ENCODE data around the gene RAI14.
"Not testable (repeated sequence)": the region's sequence is repeated elsewhere in the genome, so short reads cannot be mapped to it uniquely, and the experiment has no call there.

The RAI14 gene

DNA sequence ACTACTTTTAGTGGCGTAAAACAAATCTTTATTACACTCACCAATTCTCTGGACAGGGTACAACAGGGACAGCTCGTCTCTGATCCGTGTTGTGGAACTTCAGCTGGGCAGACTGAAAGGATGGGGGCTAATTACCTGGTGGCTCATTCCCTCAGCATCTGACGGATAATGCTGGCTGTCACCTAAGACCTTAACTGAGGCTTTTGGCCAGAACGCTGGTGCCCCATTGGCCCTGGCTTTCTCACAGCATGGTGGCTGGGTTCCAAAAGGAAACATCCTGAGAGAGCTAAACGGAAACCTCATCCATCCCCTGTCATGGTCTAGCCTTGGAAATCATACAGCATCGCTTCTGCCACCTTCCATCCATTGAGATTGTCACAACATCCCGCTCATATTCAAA lies 62.9 kb downstream of the RAI14 start:
- H3K27ac ChIP-seq (ENCODE audit: low read length), result no peak overlapping the region
- peaks cover 32% of the 10 kb centered on the region for H3K4me1 ChIP-seq (ENCODE audit: control insufficient read depth, low read depth, low read length)
- no peaks in the 10 kb centered on the region for H3K36me3 ChIP-seq (ENCODE audit: control insufficient read depth, low read depth, low read length)
- no peak overlapping the region for H3K4me3 ChIP-seq (ENCODE audit: low read length)
- H3K9me3 ChIP-seq (ENCODE audit: control insufficient read depth, low read depth, low read length), result no peaks in the 10 kb centered on the region
- no peaks in the 10 kb centered on the region for H3K27me3 ChIP-seq (ENCODE audit: control insufficient read depth, insufficient read depth, low read length)
- H3K9ac ChIP-seq (ENCODE audit: low read length), result no peak overlapping the region

DNA sequence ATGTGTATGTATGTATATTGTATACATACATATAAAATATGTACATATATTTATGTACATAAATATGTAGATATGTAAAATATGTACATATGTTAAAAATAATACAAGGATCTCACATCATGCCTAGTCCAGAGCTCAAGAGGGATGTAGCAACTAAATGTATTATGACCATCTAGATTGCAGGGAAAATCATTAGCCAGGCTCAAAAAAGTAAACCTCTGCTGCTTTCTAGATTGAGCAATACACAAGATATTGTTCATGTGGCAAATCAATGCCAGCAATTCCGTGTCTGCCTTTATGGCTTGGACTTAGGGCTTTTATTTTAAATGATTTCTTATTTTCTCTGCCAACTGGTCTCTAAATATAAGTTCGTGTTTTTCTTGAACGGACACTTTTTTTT lies 65.2 kb downstream of the RAI14 start:
- Histone ChIP-seq H3K9ac (ENCODE audit: low read length) (no peak overlapping the region), H3K27me3 (ENCODE audit: control insufficient read depth, insufficient read depth, low read length) (no peaks in the 10 kb centered on the region), H3K27ac (ENCODE audit: low read length) (no peak overlapping the region), H3K4me1 (ENCODE audit: control insufficient read depth, low read depth, low read length) (peaks cover 32% of the 10 kb centered on the region), H3K36me3 (ENCODE audit: control insufficient read depth, low read depth, low read length) (no peaks in the 10 kb centered on the region), H3K9me3 (ENCODE audit: control insufficient read depth, low read depth, low read length) (no peaks in the 10 kb centered on the region), H3K4me3 (ENCODE audit: low read length) (no peak overlapping the region)

DNA sequence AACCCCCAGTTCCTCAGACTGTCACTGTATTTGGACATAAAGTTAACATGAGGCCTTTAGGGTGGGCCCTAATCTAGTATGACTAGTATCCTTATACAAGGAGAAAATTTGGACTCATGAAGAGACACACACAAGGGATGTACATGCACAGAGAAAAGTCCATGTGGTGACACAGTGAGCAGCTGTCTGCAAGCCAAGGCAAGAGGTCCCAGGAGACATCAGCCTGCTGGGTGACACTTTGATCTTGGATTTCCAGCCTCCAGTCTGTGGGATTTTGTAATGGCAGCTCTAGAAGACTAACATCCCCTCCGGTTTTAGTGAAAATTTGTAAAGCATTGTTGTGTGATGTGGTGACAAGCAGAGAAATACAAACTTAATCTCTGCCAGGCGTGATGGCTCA lies 66.1 kb downstream of the RAI14 start:
- Histone ChIP-seq H3K4me1 (ENCODE audit: control insufficient read depth, low read depth, low read length) (peaks cover 25% of the 10 kb centered on the region), H3K4me3 (ENCODE audit: low read length) (no peak overlapping the region), H3K27me3 (ENCODE audit: control insufficient read depth, insufficient read depth, low read length) (no peaks in the 10 kb centered on the region), H3K9ac (ENCODE audit: low read length) (no peak overlapping the region), H3K9me3 (ENCODE audit: control insufficient read depth, low read depth, low read length) (peaks cover 5% of the 10 kb centered on the region), H3K27ac (ENCODE audit: low read length) (no peak overlapping the region), H3K36me3 (ENCODE audit: control insufficient read depth, low read depth, low read length) (no peaks in the 10 kb centered on the region)

DNA sequence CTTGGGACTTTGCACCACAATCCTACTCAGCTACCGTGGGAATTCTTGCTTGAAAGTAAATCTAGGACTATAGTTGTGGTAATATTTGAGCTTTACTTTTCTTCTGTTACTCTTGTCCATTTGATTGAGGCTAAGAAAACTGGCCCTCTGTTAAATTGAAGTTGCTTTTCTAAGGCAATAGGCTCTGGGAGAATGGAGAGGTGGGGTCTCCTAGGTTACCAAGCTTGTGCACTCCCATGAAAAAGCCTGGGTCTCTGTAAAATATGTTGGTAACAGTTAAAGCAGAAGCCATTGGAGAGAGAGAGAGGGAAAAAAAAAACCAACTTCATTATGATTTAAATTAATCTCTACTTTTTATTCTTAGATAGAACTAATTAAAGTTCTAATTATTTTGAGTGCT lies 68.6 kb downstream of the RAI14 start:
- peaks cover 13% of the 10 kb centered on the region for H3K9me3 ChIP-seq (ENCODE audit: control insufficient read depth, low read depth, low read length)
- H3K27me3 ChIP-seq (ENCODE audit: control insufficient read depth, insufficient read depth, low read length), result no peaks in the 10 kb centered on the region
- no peak overlapping the region for H3K27ac ChIP-seq (ENCODE audit: low read length)
- H3K36me3 ChIP-seq (ENCODE audit: control insufficient read depth, low read depth, low read length), result no peaks in the 10 kb centered on the region
- H3K4me1 ChIP-seq (ENCODE audit: control insufficient read depth, low read depth, low read length), result no peaks in the 10 kb centered on the region
- H3K4me3 ChIP-seq (ENCODE audit: low read length), result no peak overlapping the region
- no peak overlapping the region for H3K9ac ChIP-seq (ENCODE audit: low read length)

DNA sequence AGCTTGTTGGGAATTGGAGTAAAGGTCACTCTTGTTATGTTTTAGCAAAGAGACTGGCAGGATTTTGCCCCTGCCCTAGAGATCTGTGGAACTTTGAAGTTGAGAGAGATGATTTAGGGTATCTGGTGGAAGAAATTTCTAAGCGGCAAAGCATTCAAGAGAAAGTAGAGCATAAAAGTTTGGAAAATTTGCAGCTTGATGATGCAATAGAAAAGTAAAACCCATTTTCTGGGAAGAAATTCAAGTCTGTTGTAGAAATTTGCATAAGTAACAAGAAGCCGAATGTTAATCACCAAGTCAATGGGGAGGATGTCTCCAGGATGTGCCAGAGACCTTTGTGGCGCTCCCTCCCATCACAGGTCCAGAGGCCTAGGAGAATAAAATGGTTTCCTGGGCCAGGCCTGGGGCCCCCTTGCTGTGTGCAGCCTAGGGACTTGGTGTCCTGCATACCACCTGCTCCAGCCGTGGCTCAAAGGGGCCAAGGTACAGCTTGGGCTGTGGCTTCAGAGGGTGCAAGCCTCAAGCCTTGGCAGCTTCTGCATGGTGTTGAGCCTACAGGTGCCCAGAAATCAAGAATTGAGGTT lies 71.1 kb downstream of the RAI14 start:
- peaks cover 13% of the 10 kb centered on the region for H3K9me3 ChIP-seq (ENCODE audit: control insufficient read depth, low read depth, low read length)
- H3K4me3 ChIP-seq (ENCODE audit: low read length); H3K36me3 ChIP-seq (ENCODE audit: control insufficient read depth, low read depth, low read length): not testable (repeated sequence)

DNA sequence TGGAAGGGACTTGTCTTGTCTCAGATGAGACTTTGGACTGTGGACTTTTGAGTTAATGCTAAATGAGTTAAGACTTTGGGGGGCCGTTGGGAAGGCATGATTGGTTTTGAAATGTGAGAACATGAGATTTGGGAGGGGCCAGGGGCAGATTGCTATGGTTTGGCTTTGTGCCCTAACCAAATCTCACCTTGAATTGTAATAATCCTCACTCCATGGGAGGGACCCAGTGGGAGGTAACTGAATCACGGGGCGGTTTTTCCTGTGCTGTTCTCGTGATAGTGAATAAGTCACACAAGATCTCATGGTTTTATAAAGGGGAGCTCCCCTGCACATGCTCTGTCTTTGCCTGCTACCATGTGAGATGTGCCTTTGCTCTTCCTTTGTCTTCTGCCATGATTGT lies 72.1 kb downstream of the RAI14 start:
- Histone ChIP-seq H3K4me1 (ENCODE audit: control insufficient read depth, low read depth, low read length) (peaks cover 8% of the 10 kb centered on the region), H3K9me3 (ENCODE audit: control insufficient read depth, low read depth, low read length) (peaks cover 13% of the 10 kb centered on the region), H3K4me3 (ENCODE audit: low read length) (no peak overlapping the region), H3K27ac (ENCODE audit: low read length) (no peak overlapping the region), H3K36me3 (ENCODE audit: control insufficient read depth, low read depth, low read length) (no peaks in the 10 kb centered on the region), H3K27me3 (ENCODE audit: control insufficient read depth, insufficient read depth, low read length) (no peaks in the 10 kb centered on the region), H3K9ac (ENCODE audit: low read length) (no peak overlapping the region)

More for the DNA sequence above, 71.1 kb downstream of the RAI14 start:
- H3K27me3 ChIP-seq (ENCODE audit: control insufficient read depth, insufficient read depth, low read length); H3K9ac ChIP-seq (ENCODE audit: low read length); H3K27ac ChIP-seq (ENCODE audit: low read length); H3K4me1 ChIP-seq (ENCODE audit: control insufficient read depth, low read depth, low read length): not testable (repeated sequence)

DNA sequence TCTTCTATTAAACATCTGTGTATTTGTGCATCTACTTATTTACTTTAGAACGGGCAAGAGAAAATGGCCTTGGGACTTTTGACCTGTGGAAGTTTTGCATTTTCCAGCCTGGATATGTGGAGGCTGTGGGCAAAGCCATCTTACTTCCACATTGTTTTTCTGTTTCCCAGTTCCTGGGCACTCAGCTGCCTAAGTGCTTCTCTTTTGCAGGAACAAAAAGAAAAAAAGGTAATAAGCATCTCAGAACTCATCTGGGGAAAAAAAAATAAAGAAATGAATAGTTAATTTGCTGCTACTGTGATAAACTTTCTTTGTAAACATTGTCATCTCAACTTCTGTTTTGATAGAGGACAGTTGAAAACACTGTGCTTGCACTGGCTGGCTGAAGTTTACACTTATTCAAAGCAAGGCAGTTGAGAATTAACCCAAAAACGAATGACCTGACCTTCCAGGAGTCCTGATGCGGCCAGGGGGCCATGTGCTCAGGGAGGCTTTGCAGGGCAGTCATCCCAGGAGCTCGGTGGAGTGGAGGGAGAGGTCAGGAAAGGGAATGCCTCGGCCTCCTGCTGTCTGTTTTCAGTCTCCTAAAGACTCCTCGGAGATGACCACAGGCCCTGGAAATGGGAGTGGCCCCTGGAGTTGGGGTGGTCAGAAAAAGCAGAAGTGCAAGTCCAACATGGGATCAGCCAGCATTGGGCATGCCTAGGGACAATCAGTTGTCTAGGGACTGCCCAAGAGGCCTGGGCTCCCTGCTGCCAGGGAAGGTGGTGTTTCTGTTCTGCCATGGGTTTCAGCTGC lies 75.5 kb downstream of the RAI14 start:
- Histone ChIP-seq H3K36me3 (ENCODE audit: control insufficient read depth, low read depth, low read length) (no peaks in the 10 kb centered on the region), H3K27ac (ENCODE audit: low read length) (no peak overlapping the region), H3K9ac (ENCODE audit: low read length) (no peak overlapping the region), H3K27me3 (ENCODE audit: control insufficient read depth, insufficient read depth, low read length) (no peaks in the 10 kb centered on the region), H3K4me3 (ENCODE audit: low read length) (no peak overlapping the region), H3K4me1 (ENCODE audit: control insufficient read depth, low read depth, low read length) (peaks cover 23% of the 10 kb centered on the region), H3K9me3 (ENCODE audit: control insufficient read depth, low read depth, low read length) (peaks cover 10% of the 10 kb centered on the region)

DNA sequence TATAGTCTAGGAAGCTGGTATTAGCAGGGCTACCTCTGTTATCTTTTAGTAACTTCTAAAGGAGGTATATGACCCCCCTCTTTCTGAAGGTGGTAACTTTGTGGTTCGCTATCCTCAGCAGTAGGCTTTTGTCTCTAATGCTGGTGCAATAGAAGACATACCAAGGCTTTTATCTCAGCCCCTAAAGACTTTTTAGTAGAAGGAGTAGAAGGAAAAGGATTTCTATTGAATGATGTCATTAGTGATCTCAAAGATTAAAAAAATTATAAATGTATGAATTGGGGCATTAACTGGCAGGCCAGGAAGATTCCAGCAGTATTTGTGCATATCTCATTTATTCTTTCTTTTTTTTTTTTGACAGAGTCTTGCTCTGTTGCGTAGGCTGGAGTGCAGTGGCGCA lies 78.2 kb downstream of the RAI14 start:
- no peak overlapping the region for H3K9ac ChIP-seq (ENCODE audit: low read length)
- no peak overlapping the region for H3K4me3 ChIP-seq (ENCODE audit: low read length)
- H3K9me3 ChIP-seq (ENCODE audit: control insufficient read depth, low read depth, low read length), result no peaks in the 10 kb centered on the region
- no peaks in the 10 kb centered on the region for H3K36me3 ChIP-seq (ENCODE audit: control insufficient read depth, low read depth, low read length)
- no peak overlapping the region for H3K27ac ChIP-seq (ENCODE audit: low read length)
- no peaks in the 10 kb centered on the region for H3K27me3 ChIP-seq (ENCODE audit: control insufficient read depth, insufficient read depth, low read length)
- H3K4me1 ChIP-seq (ENCODE audit: control insufficient read depth, low read depth, low read length), result peaks cover 23% of the 10 kb centered on the region

DNA sequence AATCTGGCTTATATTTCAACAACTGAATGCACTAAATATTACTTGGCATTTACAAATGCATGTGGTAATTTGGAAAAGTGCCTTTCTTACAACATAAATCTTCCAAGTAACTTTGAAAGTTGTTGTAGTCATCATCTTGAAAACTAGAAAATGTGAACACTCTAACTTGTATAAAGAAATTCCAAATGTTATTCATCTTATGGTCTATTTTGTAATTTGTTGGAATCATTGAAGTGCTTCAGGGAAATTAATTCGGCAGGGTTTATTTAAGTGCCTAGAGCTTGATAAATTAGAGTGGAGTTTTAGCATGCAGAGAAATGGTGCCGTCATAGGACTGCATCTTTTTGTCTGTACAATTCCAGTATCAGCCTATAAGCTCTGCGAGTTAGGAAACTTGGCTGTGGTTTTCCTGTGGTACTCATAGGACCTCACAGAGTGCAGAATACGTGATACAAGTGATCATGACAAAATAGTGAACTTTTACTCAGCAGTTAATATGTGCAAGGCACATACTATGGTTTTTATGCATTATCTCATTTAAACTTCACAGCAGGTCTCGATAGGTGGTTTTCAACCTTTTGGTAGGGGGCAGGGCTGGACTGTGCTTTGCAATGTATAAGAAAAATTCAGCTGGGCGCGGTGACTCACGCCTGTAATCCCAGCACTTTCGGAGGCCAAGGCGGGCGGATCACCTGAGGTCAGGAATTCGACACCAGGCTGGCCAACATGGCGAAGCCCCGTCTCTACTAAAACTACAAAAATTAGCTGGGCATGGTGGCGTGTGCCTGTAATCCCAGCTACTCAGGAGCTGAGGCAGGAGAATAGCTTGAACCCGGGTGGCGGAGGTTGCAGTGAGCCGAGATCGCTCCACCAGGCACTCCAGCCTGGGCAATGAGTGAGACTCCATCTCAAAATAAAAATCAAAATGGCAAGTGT lies 79.6 kb downstream of the RAI14 start:
- H3K4me1 ChIP-seq (ENCODE audit: control insufficient read depth, low read depth, low read length), result peaks cover 23% of the 10 kb centered on the region
- H3K9me3 ChIP-seq (ENCODE audit: control insufficient read depth, low read depth, low read length), result no peaks in the 10 kb centered on the region
- no peak overlapping the region for H3K27ac ChIP-seq (ENCODE audit: low read length)
- H3K4me3 ChIP-seq (ENCODE audit: low read length), result no peak overlapping the region
- H3K36me3 ChIP-seq (ENCODE audit: control insufficient read depth, low read depth, low read length), result no peaks in the 10 kb centered on the region
- H3K9ac ChIP-seq (ENCODE audit: low read length), result no peak overlapping the region
- no peaks in the 10 kb centered on the region for H3K27me3 ChIP-seq (ENCODE audit: control insufficient read depth, insufficient read depth, low read length)

DNA sequence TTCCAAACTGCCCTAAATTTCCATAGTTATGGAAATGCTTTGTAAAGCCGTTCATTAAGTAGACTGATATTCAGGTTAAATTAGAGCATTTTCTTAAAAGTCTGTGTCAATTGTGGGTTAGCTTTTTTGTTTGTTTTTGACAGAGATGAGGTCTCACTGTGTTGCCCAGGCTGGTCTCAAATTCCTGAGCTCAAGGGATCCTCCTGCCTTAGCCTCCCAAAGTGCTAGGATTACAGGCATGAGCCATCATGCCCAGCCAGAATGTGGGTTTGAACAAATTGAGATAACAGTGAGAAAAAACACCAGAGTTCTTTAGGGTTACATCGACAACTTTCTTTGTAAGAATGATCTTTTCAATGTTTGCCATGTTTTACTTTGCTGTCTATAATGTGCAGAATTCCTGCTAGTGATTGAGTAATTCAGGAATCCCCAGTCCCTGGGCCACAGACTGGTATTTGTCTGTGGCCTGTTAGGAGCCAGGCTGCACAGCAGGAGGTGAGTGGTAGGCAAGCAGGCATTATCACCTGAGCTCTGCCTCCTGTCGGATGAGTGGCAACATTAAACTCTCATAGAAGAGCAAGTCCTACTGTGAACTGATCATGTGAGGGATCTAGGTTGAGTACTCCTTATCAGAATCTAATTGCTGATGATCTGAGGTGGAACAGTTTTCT lies 80.5 kb downstream of the RAI14 start:
- Histone ChIP-seq H3K4me1 (ENCODE audit: control insufficient read depth, low read depth, low read length) (peaks cover 19% of the 10 kb centered on the region), H3K27me3 (ENCODE audit: control insufficient read depth, insufficient read depth, low read length) (no peaks in the 10 kb centered on the region), H3K9me3 (ENCODE audit: control insufficient read depth, low read depth, low read length) (no peaks in the 10 kb centered on the region), H3K36me3 (ENCODE audit: control insufficient read depth, low read depth, low read length) (no peaks in the 10 kb centered on the region), H3K9ac (ENCODE audit: low read length) (no peak overlapping the region), H3K4me3 (ENCODE audit: low read length) (no peak overlapping the region), H3K27ac (ENCODE audit: low read length) (no peak overlapping the region)

DNA sequence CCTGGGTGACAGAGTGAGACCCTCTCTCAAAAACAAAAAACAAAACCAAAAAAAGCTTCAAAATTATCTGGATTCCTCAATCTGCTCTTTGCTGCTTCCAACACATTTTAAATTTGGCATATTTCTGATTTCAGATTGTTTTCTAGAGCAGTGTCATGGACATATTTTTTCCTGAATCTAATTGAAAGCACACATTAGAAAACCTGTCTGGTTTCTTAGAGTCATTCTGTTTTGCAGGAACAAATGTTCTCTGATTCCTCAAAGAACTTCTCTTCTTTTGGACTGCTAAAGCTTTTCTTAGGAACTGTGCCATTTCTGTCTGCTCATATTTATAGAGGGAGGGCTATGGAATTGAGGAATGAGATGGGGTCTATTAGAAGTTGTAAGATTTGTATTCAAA lies 81.6 kb downstream of the RAI14 start:
- no peaks in the 10 kb centered on the region for H3K9me3 ChIP-seq (ENCODE audit: control insufficient read depth, low read depth, low read length)
- H3K4me3 ChIP-seq (ENCODE audit: low read length), result no peak overlapping the region
- peaks cover 14% of the 10 kb centered on the region for H3K4me1 ChIP-seq (ENCODE audit: control insufficient read depth, low read depth, low read length)
- H3K27ac ChIP-seq (ENCODE audit: low read length), result no peak overlapping the region
- H3K9ac ChIP-seq (ENCODE audit: low read length), result no peak overlapping the region
- no peaks in the 10 kb centered on the region for H3K36me3 ChIP-seq (ENCODE audit: control insufficient read depth, low read depth, low read length)
- no peaks in the 10 kb centered on the region for H3K27me3 ChIP-seq (ENCODE audit: control insufficient read depth, insufficient read depth, low read length)

Measured in iPS-18a (cell line).